GM18867 (cell line): Measurements from ENCODE around the gene MORN3.
"Not testable (repeated sequence)": the region's sequence is repeated elsewhere in the genome, so short reads cannot be mapped to it uniquely, and the experiment has no call there.

ENCODE experiments used
- ATAC-seq: cut with Tn5 transposase; IDR thresholded peaks from one replicate; pipeline ENCODE4 v1.9.1; 2021; ENCODE audit warnings: mild to moderate bottlenecking, moderate library complexity; ENCODE audit not compliant: unreplicated experiment

Gene MORN3, protein sequence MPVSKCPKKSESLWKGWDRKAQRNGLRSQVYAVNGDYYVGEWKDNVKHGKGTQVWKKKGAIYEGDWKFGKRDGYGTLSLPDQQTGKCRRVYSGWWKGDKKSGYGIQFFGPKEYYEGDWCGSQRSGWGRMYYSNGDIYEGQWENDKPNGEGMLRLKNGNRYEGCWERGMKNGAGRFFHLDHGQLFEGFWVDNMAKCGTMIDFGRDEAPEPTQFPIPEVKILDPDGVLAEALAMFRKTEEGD

DNA sequence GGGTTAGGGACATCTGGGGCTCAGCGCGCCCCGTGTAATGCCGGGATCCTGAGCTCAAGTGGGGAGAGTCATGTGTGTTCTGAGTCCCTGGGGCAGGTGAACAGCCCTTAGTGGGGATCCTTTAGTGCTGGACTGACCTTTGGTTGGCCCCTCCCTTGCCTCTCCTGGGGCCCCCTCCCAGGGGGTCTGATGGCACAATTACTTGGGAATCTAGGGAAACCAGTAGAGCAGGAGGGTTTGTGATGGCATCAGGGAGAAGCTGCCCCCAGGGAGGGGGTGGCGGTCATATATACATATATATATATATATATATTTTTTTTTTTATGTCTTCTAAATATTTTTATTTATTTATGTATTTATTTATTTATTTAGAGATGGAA is at the start of gene MORN3:
MORN3 (minus strand) TSS at position 134 of the 380 bp plus-strand sequence. CDS start 171 bp downstream, outside the sequence.
- ATAC-seq = no peak

DNA sequence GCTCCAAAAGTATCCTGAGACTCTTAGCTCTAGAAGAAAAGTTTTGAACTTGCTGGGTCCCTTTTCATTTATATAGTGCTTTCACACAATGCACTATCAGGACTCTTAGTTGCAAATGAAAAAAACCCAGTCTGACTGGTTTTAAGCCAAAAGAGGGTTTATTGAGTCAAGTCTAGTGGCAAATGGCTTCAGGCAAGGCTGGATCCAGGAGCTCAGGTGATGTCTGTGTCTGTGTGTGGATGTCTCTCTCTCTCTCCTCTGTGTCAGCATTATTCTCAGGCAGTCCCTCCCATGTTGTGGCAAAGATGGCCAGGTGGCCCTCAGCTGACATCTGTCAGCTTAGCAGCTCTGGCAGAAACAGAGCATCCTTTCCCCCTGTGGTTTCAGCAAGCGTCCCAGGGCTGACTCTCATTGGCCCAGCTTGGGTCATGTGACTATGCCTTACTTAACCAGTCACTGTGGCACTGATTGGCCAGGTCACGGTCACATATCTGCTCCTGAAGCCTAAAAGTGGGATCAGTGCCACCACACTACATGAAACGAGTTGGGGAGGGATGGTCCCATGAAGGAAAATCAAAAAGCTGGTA is 49.3 kb upstream of the MORN3 start:
- ATAC-seq = no peak

DNA sequence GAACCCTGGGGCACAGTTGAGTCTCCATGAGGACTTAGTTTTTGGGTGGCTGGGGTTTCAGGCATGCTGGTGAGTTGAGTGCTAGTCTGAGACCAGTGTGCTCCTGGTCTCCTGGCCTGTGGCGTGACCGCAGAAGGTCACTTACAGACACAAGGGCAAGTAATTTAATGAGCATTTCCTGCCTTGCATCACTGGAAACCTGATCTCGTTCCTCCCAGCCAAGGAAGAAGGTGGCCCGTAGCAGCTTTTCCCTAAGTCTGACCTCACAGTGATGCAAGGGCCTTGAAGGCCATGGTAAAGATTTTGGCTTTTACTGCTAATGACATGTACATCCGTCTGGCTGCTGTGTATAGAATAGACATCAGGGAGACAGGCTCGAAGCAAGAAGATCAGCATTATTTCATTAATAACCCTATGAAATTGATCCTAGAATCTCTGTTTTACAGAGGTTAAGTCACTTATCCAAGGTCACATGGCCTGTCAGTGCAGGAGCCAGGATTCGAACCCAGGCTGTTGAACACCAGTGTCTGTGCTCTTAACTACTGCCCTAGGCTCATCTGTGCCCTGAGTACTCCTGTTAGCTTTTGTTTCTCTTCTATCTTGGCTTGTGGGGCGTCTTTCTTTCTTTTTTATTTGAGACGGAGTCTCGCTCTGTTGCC is 47.7 kb upstream of the MORN3 start:
- ATAC-seq = no peak

DNA sequence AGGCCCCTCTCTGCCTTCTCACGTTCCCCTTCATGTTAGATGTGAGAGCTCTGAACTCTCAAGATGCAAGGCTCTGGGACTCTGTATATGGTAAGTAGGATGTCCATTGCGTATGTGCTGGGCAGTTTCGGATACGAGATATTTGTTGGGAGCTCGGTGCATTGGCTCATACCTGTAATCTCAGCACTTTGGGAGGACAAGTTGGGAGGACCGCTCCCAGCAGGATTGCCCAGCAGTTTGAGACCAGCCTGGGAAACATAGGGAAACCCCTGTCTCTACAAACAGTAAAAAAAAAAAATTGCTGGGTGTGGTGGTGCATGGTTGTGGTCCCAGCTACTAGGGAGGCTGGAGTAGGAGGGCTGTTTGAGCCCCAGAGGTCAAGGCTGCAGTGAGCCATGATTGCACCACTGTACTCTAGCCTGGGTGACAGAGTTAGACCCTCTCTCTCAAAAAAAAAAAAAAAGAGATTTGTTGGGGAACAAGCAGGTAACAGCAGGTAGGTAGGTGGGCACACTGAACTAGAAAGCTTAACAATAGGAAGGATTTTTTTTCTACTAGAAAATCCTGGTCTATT is 46.5 kb upstream of the MORN3 start:
- ATAC-seq = no peak

DNA sequence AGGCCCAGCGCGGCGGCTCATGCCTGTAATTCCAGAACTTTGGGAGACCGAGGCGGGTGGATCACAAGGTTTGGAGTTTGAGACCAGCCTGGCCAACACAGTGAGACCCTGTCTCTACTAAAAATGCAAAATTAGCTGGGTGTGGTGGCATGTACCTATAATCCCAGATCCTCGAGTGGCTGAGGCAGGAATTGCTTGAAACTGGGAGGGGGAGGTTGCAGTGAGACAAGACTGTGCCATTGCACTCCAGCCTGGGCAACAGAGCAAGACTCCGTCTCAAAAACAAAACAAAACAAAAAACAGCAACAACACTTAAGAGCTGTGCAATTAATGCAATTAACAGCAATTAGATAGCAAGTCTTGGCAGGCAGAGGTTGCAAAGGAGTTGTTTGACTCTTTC is 45.6 kb upstream of the MORN3 start:
- not testable (repeated sequence) for ATAC-seq

DNA sequence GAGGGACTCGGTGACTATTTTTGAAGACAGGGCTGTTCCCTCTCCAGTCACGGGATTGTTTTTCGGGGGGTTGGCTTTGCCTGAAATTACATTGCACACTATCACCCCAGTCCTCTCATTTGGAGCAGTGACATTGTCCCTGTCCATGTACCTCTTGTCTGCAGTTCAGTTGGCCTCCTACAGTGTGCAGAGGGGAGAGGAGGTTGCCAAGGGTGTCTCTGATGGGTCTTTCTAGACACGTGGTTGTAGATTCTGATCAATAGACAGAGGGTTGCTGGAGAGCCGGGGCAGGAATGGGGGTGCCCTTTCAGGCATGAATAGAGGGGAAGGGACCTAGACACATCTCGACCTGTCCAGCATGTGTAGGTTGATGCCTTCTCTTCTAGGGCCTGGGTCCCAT is 44.3 kb upstream of the MORN3 start:
- no peak for ATAC-seq

DNA sequence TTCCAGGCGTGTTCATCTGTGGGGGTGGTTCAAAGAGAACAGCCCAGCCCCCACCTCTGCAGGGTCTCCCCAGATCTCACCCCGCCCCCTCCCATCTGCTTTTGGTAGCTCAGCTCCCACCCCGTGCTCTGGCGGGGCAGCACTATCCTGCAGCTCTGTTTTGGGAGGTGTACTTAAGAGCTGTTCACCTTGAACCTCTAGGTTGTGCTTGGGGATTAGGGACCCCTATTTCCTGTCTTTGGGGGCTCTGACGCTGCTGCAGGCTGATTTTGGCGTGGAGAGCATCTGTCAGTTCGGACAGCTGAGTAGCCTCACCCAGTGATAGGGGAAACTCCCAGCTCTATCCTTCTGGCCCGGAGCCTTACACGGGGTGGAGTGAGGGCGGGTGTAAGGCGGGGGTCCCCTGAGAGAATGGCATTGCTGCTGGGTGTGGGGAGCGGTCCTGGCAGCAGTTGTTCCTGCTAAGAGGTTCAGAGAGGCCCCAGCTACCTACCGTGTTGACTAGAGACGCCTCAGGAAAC is 43.9 kb upstream of the MORN3 start:
- ATAC-seq = no peak

DNA sequence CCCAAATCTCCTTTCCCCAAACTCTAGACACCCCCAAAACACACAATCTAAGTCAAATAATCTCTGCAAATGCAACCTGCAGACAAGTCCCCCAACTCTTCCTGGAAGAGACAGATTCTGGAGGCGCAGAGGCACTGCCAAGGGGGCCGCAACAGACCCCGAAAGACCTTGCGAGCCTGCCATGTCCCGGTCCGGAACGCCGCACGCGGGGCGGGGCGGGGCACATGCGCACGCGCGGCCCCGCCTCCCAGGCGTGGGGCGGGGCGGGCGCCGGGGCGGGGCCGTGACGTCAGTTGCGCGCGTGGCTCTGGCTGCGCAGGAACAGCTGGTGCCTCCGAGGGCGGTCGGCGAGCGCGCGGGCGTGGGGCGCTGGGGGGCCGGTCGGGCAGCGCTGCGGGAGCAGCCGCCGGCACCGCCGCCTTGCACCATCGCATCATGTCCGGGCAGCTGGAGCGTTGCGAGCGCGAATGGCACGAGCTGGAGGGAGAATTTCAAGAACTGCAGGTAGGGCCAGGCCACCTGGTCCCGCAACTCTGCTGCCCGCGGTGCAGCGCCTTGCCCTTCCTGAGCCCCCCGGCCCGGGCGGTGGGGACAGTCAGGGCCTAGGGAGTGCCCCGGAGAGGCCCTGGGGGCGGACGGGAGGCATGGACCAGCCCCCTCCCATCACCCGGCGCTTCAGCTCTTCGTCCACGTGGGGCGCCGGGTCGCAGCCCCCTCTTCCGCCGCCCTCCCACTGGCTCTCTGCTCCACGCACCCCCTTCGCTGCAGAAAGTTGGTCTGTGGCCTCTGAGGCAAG is 43.2 kb upstream of the MORN3 start, which contains the start of gene TMEM120B:
TMEM120B (plus strand) TSS at position 292 of the 796 bp plus-strand sequence; CDS start at position 436, 144 bp downstream.
- ATAC-seq = peak; percentile 79

DNA sequence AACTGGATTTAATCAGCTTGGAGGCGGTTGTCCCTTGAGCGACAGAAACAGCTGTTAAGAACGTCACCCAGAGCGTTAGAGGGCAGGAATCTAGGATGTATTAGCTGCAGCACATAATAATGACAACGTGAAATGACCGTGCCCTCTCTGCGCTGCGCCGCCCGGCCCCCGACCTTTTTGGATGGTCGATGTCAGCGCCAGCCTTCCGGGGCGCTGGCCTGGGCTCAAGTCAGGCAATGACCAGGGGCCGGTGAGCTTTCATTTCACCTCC is 42.7 kb upstream of the MORN3 start:
- ATAC-seq = peak; percentile 25

DNA sequence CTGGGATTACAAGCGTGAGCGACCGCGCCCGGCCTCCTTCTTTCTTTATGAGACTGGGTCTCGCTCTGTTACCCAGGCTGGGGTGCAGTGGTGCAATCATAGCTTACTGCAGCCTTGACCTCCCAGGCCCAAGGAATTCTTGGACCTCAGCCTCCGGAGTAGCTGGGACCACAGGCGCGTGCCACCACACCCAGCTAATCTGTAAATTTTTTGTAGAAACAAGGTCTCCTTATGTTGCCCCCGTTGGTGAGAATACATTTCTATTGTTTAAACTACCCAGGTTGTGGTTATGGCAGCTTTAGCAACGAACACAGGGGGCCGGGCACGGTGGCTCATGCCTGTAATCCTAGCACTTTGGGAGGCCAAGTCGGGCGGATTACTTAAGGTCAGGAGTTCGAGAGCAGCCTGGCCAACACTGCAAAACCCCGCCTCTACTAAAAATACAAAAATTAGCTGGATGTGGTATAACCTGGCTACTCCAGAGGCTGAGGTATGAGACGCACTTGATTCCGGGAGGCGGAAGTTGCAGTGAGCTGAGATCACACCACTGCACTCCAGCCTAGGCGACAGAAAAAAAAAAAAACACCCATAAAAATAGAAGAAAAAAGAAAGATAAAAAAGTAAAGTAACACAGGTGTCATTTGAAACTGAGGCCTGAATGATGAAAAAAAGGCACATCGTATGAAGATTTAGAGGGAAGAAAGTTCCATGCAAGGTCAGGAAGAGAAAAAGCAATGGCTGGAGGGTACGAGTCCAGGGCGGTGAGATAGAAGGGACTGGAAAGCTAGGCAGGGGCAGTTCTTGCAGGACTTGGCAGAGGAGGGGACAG is 42.1 kb upstream of the MORN3 start:
- ATAC-seq = no peak

DNA sequence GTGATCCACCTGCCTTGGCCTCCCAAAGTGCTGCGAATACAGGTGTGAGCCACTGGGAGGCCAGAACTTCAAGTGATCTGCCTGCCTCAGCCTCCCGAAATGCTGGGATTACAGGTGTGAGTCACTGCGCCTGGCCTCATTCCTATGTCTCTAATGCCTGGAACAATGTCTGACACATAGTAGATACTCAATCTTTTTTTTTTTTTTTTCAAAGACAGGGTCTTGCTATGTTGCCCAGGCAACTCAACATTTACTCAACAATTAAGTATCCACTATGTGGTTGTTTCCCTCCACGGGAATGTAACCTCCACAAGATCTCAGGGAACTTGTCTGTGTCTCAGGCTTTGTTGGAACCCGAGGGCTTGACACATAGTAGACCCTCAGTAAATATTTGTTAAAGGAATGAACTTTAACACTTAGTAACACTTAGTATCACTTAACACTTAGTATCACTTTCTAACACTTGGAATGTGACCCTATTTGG is 40.1 kb upstream of the MORN3 start:
- ATAC-seq = no peak

DNA sequence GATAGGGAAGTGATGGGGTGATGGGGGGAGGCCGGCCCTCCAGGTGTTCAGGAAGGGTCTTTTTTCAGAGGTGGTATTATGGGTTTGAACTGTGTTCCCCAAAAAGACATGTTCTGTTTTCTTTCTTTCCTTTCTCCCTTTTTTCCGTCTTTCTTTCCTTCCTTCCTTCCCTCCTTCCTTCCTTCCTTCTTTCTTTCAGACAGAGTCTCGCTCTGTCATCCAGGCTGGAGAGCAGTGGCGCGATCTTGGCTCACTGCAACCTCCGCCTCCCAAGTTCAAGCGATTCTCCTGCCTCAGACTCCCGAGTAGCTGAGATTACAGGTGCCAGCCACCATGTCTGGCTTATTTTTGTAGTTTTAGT is 39.6 kb upstream of the MORN3 start:
- ATAC-seq = not testable (repeated sequence)

DNA sequence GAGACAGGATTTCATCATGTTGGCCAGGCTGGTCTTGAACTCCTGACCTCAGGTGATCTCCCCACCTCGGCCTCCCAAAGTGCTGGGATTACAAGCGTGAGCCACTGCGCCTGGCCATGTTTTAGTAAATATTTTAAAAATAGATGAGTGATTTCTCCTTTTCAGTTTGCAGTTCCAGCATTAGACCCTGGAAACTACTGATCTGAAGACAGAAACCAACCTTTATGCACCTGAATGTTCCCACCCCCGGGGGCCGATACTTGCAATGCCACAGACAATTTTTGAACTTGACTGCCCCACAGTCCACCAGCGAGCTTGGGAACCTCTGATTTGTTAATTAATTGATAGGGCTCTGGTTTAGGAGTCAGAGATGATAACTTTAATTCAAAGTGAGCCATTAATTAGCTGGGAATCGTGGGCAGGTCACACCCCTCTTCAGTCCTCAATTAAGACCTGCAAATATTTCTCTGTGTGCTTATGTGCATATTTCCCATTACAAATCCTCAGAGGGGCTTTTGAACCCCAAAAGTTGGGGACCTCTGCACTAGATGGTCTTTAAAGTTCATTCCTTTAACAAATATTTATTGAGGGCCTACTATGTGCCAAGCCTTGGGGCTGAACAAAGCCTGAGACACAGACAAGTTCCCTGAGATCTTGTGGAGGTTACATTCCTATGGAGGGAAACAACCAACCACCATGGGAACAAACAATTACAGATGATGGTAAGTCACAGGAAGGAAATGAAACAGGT is 39.0 kb upstream of the MORN3 start:
- no peak for ATAC-seq

DNA sequence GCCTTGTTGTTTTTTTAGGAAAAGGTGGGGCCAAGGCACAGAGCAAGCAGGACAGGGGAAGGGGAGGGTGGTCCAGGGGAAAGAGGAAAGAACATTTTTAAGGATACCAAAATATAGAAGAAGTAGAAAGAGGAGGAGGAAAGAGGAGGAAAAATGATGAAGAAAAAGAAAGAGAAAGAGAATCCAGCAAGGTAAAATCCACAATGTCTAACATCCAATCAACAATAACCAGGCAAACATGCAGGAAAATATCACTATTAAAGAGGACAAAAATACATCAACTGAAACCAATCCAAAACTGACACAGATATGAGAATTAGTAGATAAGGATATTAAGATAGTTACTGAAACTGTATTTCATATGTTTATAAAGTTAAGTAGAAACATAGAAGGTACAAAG is 36.1 kb upstream of the MORN3 start:
- no peak for ATAC-seq

DNA sequence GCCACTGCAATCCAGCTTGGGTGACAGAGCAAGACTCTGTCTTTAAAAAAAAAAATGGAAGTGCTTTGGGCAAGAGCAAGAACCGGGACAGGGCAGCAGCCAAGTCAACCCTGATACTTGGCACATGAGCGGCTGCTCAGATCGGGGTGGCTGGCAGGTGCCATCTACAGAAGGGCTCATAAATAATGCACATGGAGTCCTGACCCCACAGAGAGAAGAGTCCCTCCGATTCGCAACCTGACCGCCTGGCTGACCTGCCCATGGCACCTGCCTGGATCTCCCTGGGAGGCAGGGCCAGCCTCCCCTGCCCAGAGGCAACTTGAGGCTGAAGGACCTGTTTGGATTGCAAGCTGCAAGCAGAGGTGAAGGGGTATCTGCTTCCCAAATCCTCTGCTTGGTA is 33.5 kb upstream of the MORN3 start:
- no peak for ATAC-seq

DNA sequence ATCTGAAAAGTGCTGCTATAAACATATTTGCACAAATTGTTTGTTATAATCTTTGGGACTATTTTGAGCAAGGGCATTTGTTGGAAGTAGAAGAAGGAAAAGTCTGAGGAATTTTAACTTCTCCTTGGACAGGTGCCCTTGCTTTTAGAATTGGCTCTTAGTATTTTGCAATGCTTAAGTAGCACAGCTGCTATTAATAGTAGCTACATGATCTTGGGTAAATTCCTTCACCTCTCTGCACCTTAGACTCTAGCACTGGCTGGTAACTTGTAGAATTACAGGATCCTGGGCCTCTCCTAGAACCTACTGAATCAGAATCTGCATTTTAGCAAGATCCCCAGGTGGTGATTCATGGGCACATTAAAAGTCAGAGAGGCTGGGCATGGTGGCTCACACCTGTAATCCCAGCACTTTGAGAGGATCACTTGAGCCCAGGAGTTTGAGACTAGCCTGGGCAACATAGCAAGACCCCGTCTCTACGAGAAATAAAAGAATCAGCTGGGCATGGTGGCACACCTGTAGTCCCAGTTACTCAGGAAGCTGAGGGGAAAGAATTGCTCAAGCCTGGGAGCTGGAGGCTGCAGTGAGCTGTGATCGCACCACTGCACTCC is 32.3 kb upstream of the MORN3 start:
- ATAC-seq = no peak

DNA sequence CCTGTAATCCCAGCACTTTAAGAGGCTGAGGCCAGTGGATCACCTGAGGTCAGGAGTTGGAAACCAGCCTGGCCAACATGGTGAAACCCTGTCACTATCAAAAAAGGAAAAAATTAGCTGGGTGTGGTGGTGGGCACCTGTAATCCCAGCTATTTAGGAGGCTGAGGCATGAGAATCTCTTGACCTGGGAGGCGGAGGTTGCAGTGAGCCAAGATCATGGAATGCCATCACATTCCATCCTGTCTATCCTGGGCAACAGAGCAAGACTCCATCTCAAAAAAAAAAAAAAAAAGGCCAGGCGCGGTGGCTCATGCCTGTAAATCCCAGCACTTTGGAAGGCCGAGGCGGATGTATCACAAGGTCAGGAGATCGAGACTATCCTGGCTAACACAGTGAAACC is 28.4 kb upstream of the MORN3 start:
- ATAC-seq = not testable (repeated sequence)

DNA sequence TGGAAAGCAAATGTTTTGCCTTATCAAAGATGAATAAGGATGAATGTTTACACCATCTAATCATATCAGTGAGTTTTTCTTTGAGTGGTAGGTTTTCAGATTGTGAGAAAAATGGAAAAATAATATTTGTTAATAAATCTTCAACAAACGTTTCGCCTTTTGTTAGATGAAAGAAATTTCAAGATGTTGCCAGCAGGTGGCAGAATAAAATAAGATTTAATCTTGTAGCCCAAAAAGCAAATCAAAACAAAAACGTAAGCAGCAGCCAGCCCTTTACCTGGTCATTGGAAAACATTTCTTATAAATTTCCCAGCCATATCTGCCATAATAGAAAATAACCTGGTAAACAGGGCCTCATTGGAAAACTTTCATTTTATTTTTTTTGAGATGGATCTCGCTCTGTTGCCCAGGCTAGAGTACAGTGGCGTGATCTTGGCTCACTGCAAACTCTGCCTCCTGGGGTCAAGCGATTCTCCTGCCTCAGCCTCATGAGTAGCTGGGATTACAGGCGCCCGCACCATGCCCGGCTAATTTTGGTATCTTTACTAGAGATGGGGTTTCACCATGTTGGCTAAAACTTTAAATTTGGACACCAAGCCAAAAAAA is 27.7 kb upstream of the MORN3 start:
- ATAC-seq = no peak
